Erythroblast (primary cell): ENCODE measurements around the gene LHFPL2.

Experiments
- GATA1 ChIP-seq: IDR thresholded peaks from 2 replicates; pipeline ENCODE4 v1.6.1; 2011; ENCODE audit warnings: low read depth, mild to moderate bottlenecking, control low read depth, low read length, moderate library complexity
- POLR2A ChIP-seq: IDR thresholded peaks from 2 replicates; pipeline ENCODE4 v1.6.1; 2011; ENCODE audit warnings: mild to moderate bottlenecking, low read length

DNA sequence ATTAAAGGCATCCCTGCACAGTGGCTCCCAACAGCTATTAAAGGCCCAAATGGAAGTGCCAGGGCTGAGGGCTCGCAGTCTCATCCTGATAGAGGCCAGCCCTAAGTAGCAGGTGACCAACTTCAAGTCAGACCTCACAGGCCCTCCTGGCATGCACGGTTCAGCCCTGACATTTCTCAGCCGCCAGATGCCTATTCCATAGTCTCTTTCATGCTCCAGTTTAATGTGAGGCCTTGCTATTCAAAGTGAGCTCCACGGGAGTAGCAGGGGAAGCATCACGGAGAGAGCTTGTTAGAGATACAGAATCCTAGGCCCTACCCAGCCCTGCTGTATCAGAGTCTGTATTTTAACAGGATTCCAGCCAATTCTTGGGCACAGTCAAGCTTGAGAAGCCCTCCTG is 11.1 kb downstream of the LHFPL2 start:
- TF ChIP-seq POLR2A (no peak), GATA1 (no peak)
